ENCODE data around the gene THEMIS. TPM values are rescaled to one million over a fixed set of nuclear protein-coding genes. Genes with fewer than 3 reads are reported as not detected.

Gene THEMIS
- total and polyA plus RNA-seq, 2 of the 4 experiments (the other 2 are of a cell fraction), result not detected

DNA sequence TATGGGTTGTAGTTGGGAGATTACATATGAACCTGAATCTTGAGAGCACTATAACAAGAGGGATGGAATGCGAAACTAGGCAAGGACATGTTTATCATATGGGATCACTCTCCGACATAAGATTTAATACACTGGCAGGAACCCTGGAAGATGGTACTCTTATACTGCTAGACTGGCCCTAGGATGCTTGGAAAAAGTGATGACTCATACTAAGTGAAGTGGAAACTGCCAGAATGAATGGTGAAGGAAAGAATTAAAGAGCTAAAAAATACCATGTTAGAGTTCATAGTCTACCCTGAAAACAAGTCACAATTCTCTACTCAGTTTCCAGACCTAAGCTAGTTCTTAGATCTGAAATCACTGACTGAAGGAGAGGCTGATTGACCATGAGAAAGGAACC lies 45.5 kb upstream of the THEMIS start (continued):
- TF ChIP-seq CEBPB (IDR thresholded peaks at IDR 0.05; ENCODE audit: low read depth, low read length), result no peak

DNA sequence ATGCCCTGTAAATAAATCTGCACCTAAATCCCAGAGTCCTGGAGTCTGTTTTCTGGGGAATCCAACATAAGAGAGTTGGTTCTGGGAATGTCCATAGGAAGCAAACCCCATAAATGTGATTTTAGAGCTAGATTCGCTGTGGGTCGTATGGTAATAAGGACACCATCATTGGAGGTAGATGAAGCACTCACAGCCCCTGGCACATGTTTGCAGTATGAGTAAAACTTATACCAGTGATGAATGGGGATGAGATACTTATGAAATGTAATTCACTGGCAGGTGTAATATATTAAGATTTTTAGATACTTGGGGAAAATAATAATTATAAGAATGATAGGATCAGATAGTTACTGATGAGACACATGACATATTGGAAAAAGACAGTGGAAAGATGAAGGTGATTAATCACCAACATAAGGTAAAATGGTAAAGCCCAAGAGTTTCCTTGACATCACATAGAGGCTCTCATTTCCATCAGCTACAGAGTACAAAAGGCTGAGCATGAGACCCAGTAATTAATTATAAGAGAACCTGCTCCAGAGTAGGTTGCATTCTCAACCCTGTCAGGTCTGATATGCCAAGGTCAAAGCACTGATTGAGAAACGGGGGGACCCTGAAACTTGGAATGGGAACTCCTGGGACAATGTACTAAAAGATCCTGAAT lies 44.7 kb upstream of the THEMIS start:
- Histone ChIP-seq H2BK20ac (ENCODE audit: low read depth, low read length) (no peak overlapping the region), H2BK15ac (ENCODE audit: low read depth, low read length) (no peak overlapping the region), H3K4me2 (ENCODE audit: low read depth, low read length) (no peak overlapping the region), H3K14ac (replicated peaks; ENCODE audit: low read depth, low read length) (no peak overlapping the region), H3K23ac (ENCODE audit: low read depth, low read length) (no peak overlapping the region), H3K27me3 (ENCODE audit: control insufficient read depth, insufficient read depth, low read length) (no peaks in the 10 kb centered on the region; the same call in 1 of the 2 replicates), H2AK5ac (ENCODE audit: low read depth, low read length) (no peak overlapping the region), H3K18ac (ENCODE audit: low read depth, low read length) (no peak overlapping the region), H4K5ac (ENCODE audit: low read depth, low read length) (no peak overlapping the region), H2BK120ac (ENCODE audit: low read depth, low read length) (no peak overlapping the region), H4K91ac (ENCODE audit: insufficient read depth, low read depth, low read length) (no peak overlapping the region), H3K79me1 (ENCODE audit: low read depth in 1 of 2, low read length in 2 of 2) (no peaks in the 10 kb centered on the region), H3K27ac (ENCODE audit: insufficient read depth, low read length) (no peak overlapping the region), H4K20me1 (ENCODE audit: insufficient read depth, low read length) (no peaks in the 10 kb centered on the region), H3K4me3 (ENCODE audit: insufficient read depth, low read depth, low read length) (no peak overlapping the region), H3K56ac (ENCODE audit: extremely low read depth, insufficient read depth, low read length) (no peak overlapping the region), H3K9ac (ENCODE audit: low read depth, low read length) (no peak overlapping the region), H2AK9ac (replicated peaks; ENCODE audit: low read depth, low read length, poor library complexity) (no peak overlapping the region), H4K8ac (ENCODE audit: low read depth in 2 of 2, low read length in 2 of 2) (no peak overlapping the region), H2AFZ (replicated peaks; ENCODE audit: low read length, poor library complexity) (no peak overlapping the region), H3K9me1 (ENCODE audit: insufficient read depth, low read length) (no peaks in the 10 kb centered on the region), H2BK5ac (ENCODE audit: low read depth, low read length, poor library complexity, severe bottlenecking) (no peak overlapping the region), H3K4ac (ENCODE audit: low read depth, low read length) (no peak overlapping the region), H3K36me3 (ENCODE audit: control insufficient read depth, insufficient read depth, low read length) (no peaks in the 10 kb centered on the region), H3K4me1 (ENCODE audit: control insufficient read depth, insufficient read depth, low read length) (no peaks in the 10 kb centered on the region), H3K9me3 (ENCODE audit: control insufficient read depth, insufficient read depth, low read length) (peaks cover 3% of the 10 kb centered on the region; the same call in 1 of the 2 replicates)
- dilution Hi-C loops (cut with HindIII; ENCODE audit: low sequenced_read_pairs, unreplicated experiment) (no loop called here), intact Hi-C loops (cut with micrococcal nuclease) (no loop called here), in situ Hi-C loops (cut with MboI; ENCODE audit: low sequenced_read_pairs) (no loop called here)
- POLR2A ChIA-PET (ENCODE audit: unreplicated experiment), result no interaction called here
- CTCF ChIA-PET, result interaction anchor here (0.5 kb wide), 1 partner anchor 1073 kb away, joined by 3 read pairs; no protein-coding TSS in a partner anchor
- no peak for DNase-seq
- no peak for ATAC-seq (ENCODE audit: low read depth)
- BruUV-seq (replicated peaks), result no TSS peak
- TF ChIP-seq BHLHE40 (IDR thresholded peaks at IDR 0.05; ENCODE audit: low read depth, low read length), result no peak
- TF ChIP-seq CEBPB (IDR thresholded peaks at IDR 0.05; ENCODE audit: low read depth, low read length), result no peak
- TF ChIP-seq RAD21 (IDR thresholded peaks at IDR 0.05; ENCODE audit: low read length), result no peak
- TF ChIP-seq FOS (IDR thresholded peaks at IDR 0.05; ENCODE audit: low read depth, low read length), result no peak
- TF ChIP-seq SMC3 (IDR thresholded peaks at IDR 0.05; ENCODE audit: low read depth, low read length), result no peak
- TF ChIP-seq, protein P1, sequence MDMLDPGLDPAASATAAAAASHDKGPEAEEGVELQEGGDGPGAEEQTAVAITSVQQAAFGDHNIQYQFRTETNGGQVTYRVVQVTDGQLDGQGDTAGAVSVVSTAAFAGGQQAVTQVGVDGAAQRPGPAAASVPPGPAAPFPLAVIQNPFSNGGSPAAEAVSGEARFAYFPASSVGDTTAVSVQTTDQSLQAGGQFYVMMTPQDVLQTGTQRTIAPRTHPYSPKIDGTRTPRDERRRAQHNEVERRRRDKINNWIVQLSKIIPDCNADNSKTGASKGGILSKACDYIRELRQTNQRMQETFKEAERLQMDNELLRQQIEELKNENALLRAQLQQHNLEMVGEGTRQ (IDR thresholded peaks at IDR 0.05; ENCODE audit: low read depth, low read length), result no peak
- TF ChIP-seq POLR2A (IDR thresholded peaks at IDR 0.05; ENCODE audit: low read depth, low read length), result no peak
- TF ChIP-seq CHD1 (IDR thresholded peaks at IDR 0.05; ENCODE audit: low read depth, low read length), result no peak
- WGBS, 2 experiments (ENCODE audit: extremely low coverage in 2 of 2, insufficient read length in 1 of 2), result 79% methylated on average over 2 of the region's 3 CpGs; no CpG with 5 or more reads in 1 of the 2 experiments

All from IMR-90 (cell line).